Fibroblast of the aortic adventitia (primary cell): Measurements from ENCODE around the gene NT5C3B. TPM values are rescaled to one million over a fixed set of nuclear protein-coding genes. Genes with fewer than 3 reads are reported as not detected.

ENCODE experiments used
- DNase-seq: peaks from one replicate; pipeline ENCODE4 v3.0.0-alpha.2; 2010; ENCODE audit warnings: low read depth
- H3K4me3 ChIP-seq: 2 replicates; pipeline ENCODE4 v1.5.1; 2011; ENCODE audit warnings: low read depth, mild to moderate bottlenecking, control low read depth, low read length, moderate library complexity
- CTCF ChIP-seq: IDR thresholded peaks from 2 replicates; pipeline ENCODE4 v1.5.1; 2011; ENCODE audit warnings: mild to moderate bottlenecking, low read length, control low read depth, inconsistent platforms; ENCODE audit not compliant: insufficient read depth
- total RNA-seq: library from RNA; depleted of rRNA; stranded (reverse); fragments of >200 nt; gene quantifications from 2 replicates; pipeline ENCODE4 v1.2.3, GENCODE V29; 2012; ENCODE audit warnings: low replicate concordance

Gene NT5C3B
- total RNA-seq, 1 donor, result 93.2 TPM

GRCh38 chr17:41797377-41797776 is 38.7 kb downstream of the NT5C3B start:
- H3K4me3 ChIP-seq, result no peak overlapping the region
- DNase-seq, result no peak
- TF ChIP-seq CTCF, result no peak

GRCh38 chr17:41796121-41796895 is 39.7 kb downstream of the NT5C3B start:
- no peak for TF ChIP-seq CTCF
- DNase-seq, result no peak
- no peak overlapping the region for H3K4me3 ChIP-seq

GRCh38 chr17:41794540-41794975 is 41.5 kb downstream of the NT5C3B start:
- no peak for DNase-seq
- no peak overlapping the region for H3K4me3 ChIP-seq
- no peak for TF ChIP-seq CTCF

GRCh38 chr17:41793784-41794539 is 42.1 kb downstream of the NT5C3B start:
- no peak for DNase-seq
- no peak for TF ChIP-seq CTCF
- no peak overlapping the region for H3K4me3 ChIP-seq

GRCh38 chr17:41792845-41793783 is 42.9 kb downstream of the NT5C3B start:
- H3K4me3 ChIP-seq, result no peak overlapping the region
- peak; percentile 59 for DNase-seq
- no peak for TF ChIP-seq CTCF

- H3K4me3 ChIP-seq, result no peak overlapping the region
- no peak for TF ChIP-seq CTCF
- DNase-seq, result no peak
Measured at GRCh38 chr17:41787021-41787418, 49.0 kb downstream of the NT5C3B start.
